Astrocyte of the cerebellum (primary cell): ENCODE measurements around the gene SMURF1.

ENCODE experiments used
- DNase-seq: peaks from one replicate; pipeline ENCODE4 v3.0.0-alpha.2; 2011; ENCODE audit warnings: low read depth
- H3K4me3 ChIP-seq: 2 replicates; pipeline ENCODE4 v1.5.1; 2011; ENCODE audit warnings: mild to moderate bottlenecking, low read depth, low read length, moderate library complexity
- CTCF ChIP-seq: IDR thresholded peaks from 2 replicates; pipeline ENCODE4 v1.5.1; 2012; ENCODE audit warnings: low read length, low read depth, moderate library complexity, mild to moderate bottlenecking; ENCODE audit errors: missing control alignments
- in situ Hi-C: cut with HindIII; loops from 2 replicates; pipeline ENCODE4 v1.10.0; 2017; ENCODE audit warnings: low sequenced_read_pairs

Gene SMURF1

GRCh38 chr7:99030457-99030856, 113.5 kb downstream of the SMURF1 start:
- in situ Hi-C loops, result no loop called here
- TF ChIP-seq CTCF, result no peak
- DNase-seq, result no peak
- H3K4me3 ChIP-seq, result no peak overlapping the region

- in situ Hi-C loops, result loop anchor here (5.0 kb wide), 1 partner anchor 93 kb away; no protein-coding TSS in a partner anchor
- DNase-seq, result no peak
- no peak for TF ChIP-seq CTCF
Measured at GRCh38 chr7:99029466-99030435, 114.2 kb downstream of the SMURF1 start.

GRCh38 chr7:99028261-99028973, 115.5 kb downstream of the SMURF1 start:
- no peak overlapping the region for H3K4me3 ChIP-seq

More at GRCh38 chr7:99029466-99030435, 114.2 kb downstream of the SMURF1 start:
- no peak overlapping the region for H3K4me3 ChIP-seq

GRCh38 chr7:99027841-99028240, 116.1 kb downstream of the SMURF1 start:
- TF ChIP-seq CTCF, result no peak
- H3K4me3 ChIP-seq, result no peak overlapping the region
- in situ Hi-C loops, result loop anchor here (5.0 kb wide), 1 partner anchor 94 kb away; no protein-coding TSS in a partner anchor
- no peak for DNase-seq

More at GRCh38 chr7:99028261-99028973, 115.5 kb downstream of the SMURF1 start:
- in situ Hi-C loops, result loop anchor here (5.0 kb wide), 1 partner anchor 94 kb away; no protein-coding TSS in a partner anchor
- TF ChIP-seq CTCF, result no peak
- DNase-seq, result no peak

- no peak for TF ChIP-seq CTCF
- no peak for DNase-seq
- in situ Hi-C loops, result loop anchor here (5.0 kb wide), 1 partner anchor 95 kb away; no protein-coding TSS in a partner anchor
- H3K4me3 ChIP-seq, result no peak overlapping the region
Measured at GRCh38 chr7:99027241-99027640, 116.7 kb downstream of the SMURF1 start.

- no peak overlapping the region for H3K4me3 ChIP-seq
- no peak for TF ChIP-seq CTCF
- DNase-seq, result no peak
- in situ Hi-C loops, result loop anchor here (25.0 kb wide), 1 partner anchor 288 kb away; no protein-coding TSS in a partner anchor
Measured at GRCh38 chr7:99024066-99024465, 119.8 kb downstream of the SMURF1 start.
